NOMO-1 (cell line): ENCODE data around the gene RIGI.
"Not testable (repeated sequence)": the region's sequence is repeated elsewhere in the genome, so short reads cannot be mapped to it uniquely, and the experiment has no call there.

Experiments
- DNase-seq, 2 experiments: peaks; one replicate each; lab custom pipeline; 2025; ENCODE audit not compliant: unreplicated experiment in 2 of 2; lab: John Stamatoyannopoulos, UW

RIGI gene

GRCh38 chr9:32533336-32533735 is 7.3 kb upstream of the RIGI start:
- no peak for DNase-seq

GRCh38 chr9:32526707-32527048 is 682 bp upstream of the RIGI start:
- peak in 1 of 2 experiments; percentile 21 for DNase-seq

GRCh38 chr9:32525709-32526030 is 326 bp downstream of the RIGI start:
- peak in 1 of 2 experiments; percentile 31 for DNase-seq

- DNase-seq: peak; percentile 25 to 52
These were observed 896 bp downstream of the RIGI start for GRCh38 chr9:32524892-32525708.

GRCh38 chr9:32524558-32524891 is 1.5 kb downstream of the RIGI start:
- not testable (repeated sequence) for DNase-seq

GRCh38 chr9:32523910-32524309 is 2.1 kb downstream of the RIGI start:
- DNase-seq: no peak

- DNase-seq: no peak
These were observed 7.7 kb downstream of the RIGI start for GRCh38 chr9:32518276-32518675.

- DNase-seq: no peak
These were observed 9.8 kb downstream of the RIGI start for GRCh38 chr9:32516241-32516640.

- DNase-seq: no peak
These were observed 17.3 kb downstream of the RIGI start for GRCh38 chr9:32508728-32509127.

GRCh38 chr9:32503008-32503407 is 23.0 kb downstream of the RIGI start:
- no peak for DNase-seq

GRCh38 chr9:32502464-32502863 is 23.5 kb downstream of the RIGI start:
- DNase-seq: no peak

GRCh38 chr9:32501868-32502267 is 24.1 kb downstream of the RIGI start:
- DNase-seq: no peak

- DNase-seq: no peak
These were observed 25.2 kb downstream of the RIGI start for GRCh38 chr9:32500768-32501167.

- no peak for DNase-seq
These were observed 28.1 kb downstream of the RIGI start for GRCh38 chr9:32497921-32498320.

- no peak for DNase-seq
These were observed 35.4 kb downstream of the RIGI start for GRCh38 chr9:32490601-32491000.

- no peak for DNase-seq
These were observed 38.0 kb downstream of the RIGI start for GRCh38 chr9:32487981-32488380.

- DNase-seq: no peak
These were observed 39.0 kb downstream of the RIGI start for GRCh38 chr9:32486839-32487562.

- no peak for DNase-seq
These were observed 42.7 kb downstream of the RIGI start for GRCh38 chr9:32483343-32483742.
